CD8-positive, alpha-beta memory T cell (primary cell): ENCODE results near the gene ZNF319. TPM values are rescaled to one million over a fixed set of nuclear protein-coding genes. Genes with fewer than 3 reads are reported as not detected.

Experiments
- CTCF ChIA-PET: fragments of 350-600 bp; sonication (Branson Sonifier 250); formaldehyde crosslinking; loops from one replicate; lab custom pipeline; 2021; ENCODE audit warnings: antibody characterized with exemption; lab: Charles Lee
- POLR2A ChIA-PET: fragments of 350-600 bp; sonication (Branson Sonifier 250); formaldehyde crosslinking; loops from one replicate; lab custom pipeline; 2021; ENCODE audit warnings: antibody characterized with exemption; lab: Charles Lee
- DNase-seq, 5 donors: peaks; one replicate each; pipeline versions ENCODE4 v3.0.0 to v3.0.0-alpha.2; 2020 to 2022; ENCODE audit warnings: mixed read lengths in 1 of 5
- H3K27ac ChIP-seq: one replicate; pipeline ENCODE4 v1.7.0; 2013; ENCODE audit warnings: low read depth, mild to moderate bottlenecking, low read length, moderate library complexity
- H3K27me3 ChIP-seq: 2 replicates; pipeline ENCODE4 v1.7.0; 2013; ENCODE audit warnings: low read length, mild to moderate bottlenecking; ENCODE audit not compliant: insufficient read depth, poor library complexity, severe bottlenecking
- H3K36me3 ChIP-seq: 2 replicates; pipeline ENCODE4 v1.7.0; 2013; ENCODE audit warnings: mild to moderate bottlenecking, low read length, moderate library complexity; ENCODE audit not compliant: insufficient read depth
- H3K4me1 ChIP-seq: 2 replicates; pipeline ENCODE4 v1.7.0; 2013; ENCODE audit warnings: mild to moderate bottlenecking, low read length, moderate library complexity; ENCODE audit not compliant: insufficient read depth
- H3K4me3 ChIP-seq: 2 replicates; pipeline ENCODE4 v1.7.0; 2013; ENCODE audit warnings: mild to moderate bottlenecking, low read length
- H3K9me3 ChIP-seq: 2 replicates; pipeline ENCODE4 v1.7.0; 2013; ENCODE audit warnings: mild to moderate bottlenecking, low read length
- H3K27ac Mint-ChIP-seq, 8 donors: one replicate each; pipeline ENCODE4 v1.8.0; 2020 to 2021; ENCODE audit warnings: mixed read lengths in 8 of 8, mild to moderate bottlenecking in 6 of 8, inconsistent platforms in 3 of 8, moderate library complexity in 3 of 8
- H3K27me3 Mint-ChIP-seq, 2 donors: one replicate each; pipeline ENCODE4 v1.8.0; 2020 to 2021; ENCODE audit warnings: mixed read lengths in 2 of 2, mild to moderate bottlenecking in 1 of 2, moderate library complexity in 1 of 2
- H3K36me3 Mint-ChIP-seq, 3 donors: one replicate each; pipeline ENCODE4 v1.8.0; 2020 to 2021; ENCODE audit warnings: mixed read lengths in 3 of 3, inconsistent platforms in 1 of 3, mild to moderate bottlenecking in 1 of 3
- H3K4me1 Mint-ChIP-seq, 3 donors: one replicate each; pipeline ENCODE4 v1.8.0; 2020 to 2021; ENCODE audit warnings: mixed read lengths in 3 of 3, inconsistent platforms in 1 of 3, mild to moderate bottlenecking in 1 of 3
- H3K4me3 Mint-ChIP-seq, 7 donors: one replicate each; pipeline ENCODE4 v1.8.0; 2020 to 2021; ENCODE audit warnings: mixed read lengths in 7 of 7, mild to moderate bottlenecking in 6 of 7, moderate library complexity in 4 of 7, inconsistent platforms in 2 of 7
- H3K9me3 Mint-ChIP-seq, 5 donors: one replicate each; pipeline ENCODE4 v1.8.0; 2020 to 2022; ENCODE audit warnings: mixed read lengths in 5 of 5, mild to moderate bottlenecking in 3 of 5, moderate library complexity in 2 of 5, inconsistent platforms in 1 of 5
- polyA plus RNA-seq: library from polyadenylated mRNA; unstranded; fragments of 300-500 nt; fragmentation: Illumina TruSeq; gene quantifications from one replicate; pipeline ENCODE4 v1.2.3, GENCODE V29; 2021
- total RNA-seq, 2 experiments: library from RNA; stranded (reverse); gene quantifications; one replicate each; pipeline ENCODE4 v1.2.3, GENCODE V29; 2021

Gene ZNF319
- total and polyA plus RNA-seq, 3 experiments from 2014 or later = 11.9 to 18.5 (median 12.8) TPM

DNA sequence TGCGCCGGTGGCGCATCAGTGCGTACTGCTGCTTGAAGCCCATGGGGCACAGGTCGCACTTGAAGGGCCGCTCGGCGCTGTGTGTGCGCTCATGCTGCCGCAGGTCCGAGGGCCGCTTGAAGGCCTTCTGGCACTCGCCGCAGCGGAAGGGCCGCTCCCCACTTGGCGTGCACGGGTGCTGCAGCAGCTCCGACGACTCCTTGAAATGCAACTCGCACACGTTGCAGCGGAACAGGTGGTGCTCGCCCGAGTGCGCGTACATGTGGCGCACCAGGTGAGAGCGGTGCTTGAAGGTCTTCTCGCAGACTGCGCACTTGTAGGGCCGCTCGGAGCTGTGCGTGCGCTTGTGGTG, 3.3 kb downstream of the ZNF319 start:
- DNase-seq = peak in 1 of 5 donors; percentile 42
- Mint-ChIP-seq H3K36me3 (peaks cover 0 to 57% (median 0%) of the 10 kb centered on the region in 3 donors), H3K27ac (peak overlapping the region in 5 of 8 donors; percentile 29 to 95 (median 60)), H3K4me1 (peaks cover 52 to 78% (median 56%) of the 10 kb centered on the region in 3 donors), H3K9me3 (no peaks in the 10 kb centered on the region), H3K4me3 (peak overlapping the region; percentile 49 to 91 (median 62)), H3K27me3 (no peaks in the 10 kb centered on the region)
- Histone ChIP-seq H3K27me3 (no peaks in the 10 kb centered on the region), H3K4me3 (no peak overlapping the region), H3K36me3 (peaks cover 10% of the 10 kb centered on the region), H3K4me1 (peaks cover 65% of the 10 kb centered on the region), H3K27ac (no peak overlapping the region), H3K9me3 (no peaks in the 10 kb centered on the region)
- CTCF ChIA-PET = interaction anchor here (0.6 kb wide), 1 partner anchor 388 kb away, joined by 4 read pairs; no protein-coding TSS in a partner anchor
- POLR2A ChIA-PET = interaction anchor here (2.6 kb wide), 1 partner anchor 13 kb away, joined by 9 read pairs; no protein-coding TSS in a partner anchor

DNA sequence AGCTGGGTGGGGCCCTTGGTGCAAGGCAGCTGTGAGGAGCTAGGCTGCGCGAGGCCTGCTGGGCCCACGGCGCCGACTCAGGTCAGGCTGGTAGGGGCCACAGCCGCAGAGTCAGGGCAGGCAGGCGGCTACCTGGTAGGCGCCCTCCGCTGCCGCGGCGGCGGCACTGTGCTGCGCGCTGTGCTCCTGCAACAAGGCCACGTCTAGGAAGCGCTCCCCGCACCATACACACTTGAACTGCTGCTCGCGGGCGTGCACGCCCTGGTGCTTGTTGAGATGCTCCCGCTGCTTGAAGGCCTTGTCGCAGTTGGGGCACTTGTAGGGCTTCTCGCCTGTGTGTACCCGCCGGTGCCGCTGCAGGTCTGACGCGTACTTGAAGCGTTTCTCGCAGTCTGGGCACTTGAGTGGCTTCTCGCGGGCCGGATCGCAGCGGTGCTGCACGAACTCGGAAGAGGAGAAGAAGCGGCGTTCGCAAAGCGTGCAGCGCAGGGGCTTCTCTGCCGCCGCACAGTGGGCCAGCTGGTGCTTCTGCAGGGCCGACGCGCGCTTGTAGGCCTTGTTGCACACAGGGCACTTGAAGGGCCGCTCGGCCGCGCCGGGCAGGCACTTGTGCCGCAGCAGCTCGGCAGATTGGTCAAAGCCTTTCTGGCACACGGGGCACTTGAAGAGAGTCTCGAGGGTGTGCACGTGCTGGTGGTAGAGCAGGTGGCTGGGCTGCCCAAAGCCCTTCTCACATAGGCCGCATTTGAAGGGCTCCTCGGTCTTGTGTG, 3.9 kb downstream of the ZNF319 start:
- H3K4me1 Mint-ChIP-seq = peaks cover 47 to 72% (median 50%) of the 10 kb centered on the region in 3 donors
- H3K27ac ChIP-seq = no peak overlapping the region

DNA sequence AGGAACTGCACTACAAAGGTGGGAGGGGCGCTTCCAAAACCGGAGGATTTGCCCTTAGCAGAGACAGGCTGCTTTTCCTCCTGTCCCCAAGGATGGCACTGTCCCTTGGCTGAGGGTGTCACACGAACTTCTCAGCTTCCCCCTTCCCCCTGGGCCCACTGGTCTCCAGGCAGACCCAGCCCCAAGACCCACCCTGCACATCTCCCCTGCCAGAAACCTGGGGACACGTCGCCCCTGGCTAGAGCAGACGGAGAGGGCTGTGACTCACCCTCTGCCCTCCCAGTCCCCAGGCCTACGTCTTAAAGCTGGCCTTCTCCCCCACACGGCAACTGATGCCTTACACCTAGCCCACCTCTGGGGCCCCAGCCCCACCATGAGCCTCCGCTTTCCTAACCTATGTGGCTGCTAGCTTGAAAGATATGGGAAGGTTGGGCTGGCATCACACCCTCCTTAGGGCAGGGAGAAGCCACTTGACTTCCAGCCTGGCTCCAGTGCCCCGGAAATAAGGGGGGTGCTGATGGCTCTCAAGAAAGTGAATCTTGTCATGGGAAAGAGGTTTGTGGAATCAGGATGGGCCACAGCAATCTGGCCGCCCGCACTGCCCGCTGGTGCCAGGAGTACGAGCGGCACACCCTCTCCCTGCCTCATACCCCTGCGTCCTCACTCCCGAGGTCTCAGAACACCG, 4.6 kb downstream of the ZNF319 start:
- DNase-seq = peak in 1 of 5 donors; percentile 45
- peaks cover 60% of the 10 kb centered on the region for H3K4me1 ChIP-seq
- H3K27ac Mint-ChIP-seq = peak overlapping the region in 7 of 8 donors; percentile 59 to 93 (median 80)
- H3K4me1 Mint-ChIP-seq = peaks cover 43 to 65% (median 47%) of the 10 kb centered on the region in 3 donors
- POLR2A ChIA-PET = no interaction called here
- H3K27ac ChIP-seq = no peak overlapping the region
- CTCF ChIA-PET = no interaction called here
- H3K27me3 ChIP-seq = no peaks in the 10 kb centered on the region
- H3K9me3 Mint-ChIP-seq = no peaks in the 10 kb centered on the region
- peaks cover 0 to 49% (median 0%) of the 10 kb centered on the region in 3 donors for H3K36me3 Mint-ChIP-seq
- no peaks in the 10 kb centered on the region for H3K9me3 ChIP-seq
- no peak overlapping the region for H3K4me3 ChIP-seq
- H3K27me3 Mint-ChIP-seq = no peaks in the 10 kb centered on the region
- H3K36me3 ChIP-seq = peaks cover 10% of the 10 kb centered on the region
- peak overlapping the region in 1 of 7 donors; percentile 28 for H3K4me3 Mint-ChIP-seq

More for the DNA sequence above, 3.9 kb downstream of the ZNF319 start:
- H3K36me3 ChIP-seq = peaks cover 10% of the 10 kb centered on the region
- Mint-ChIP-seq H3K9me3 (no peaks in the 10 kb centered on the region), H3K36me3 (peaks cover 0 to 52% (median 0%) of the 10 kb centered on the region in 3 donors), H3K4me3 (peak overlapping the region in 2 of 7 donors; percentile 46 to 51), H3K27me3 (no peaks in the 10 kb centered on the region), H3K27ac (peak overlapping the region in 4 of 8 donors; percentile 29 to 93 (median 62))
- ChIA-PET CTCF (no interaction called here), POLR2A (no interaction called here)
- peak in 1 of 5 donors; percentile 46 for DNase-seq
- peaks cover 60% of the 10 kb centered on the region for H3K4me1 ChIP-seq
- H3K9me3 ChIP-seq = no peaks in the 10 kb centered on the region
- no peaks in the 10 kb centered on the region for H3K27me3 ChIP-seq
- no peak overlapping the region for H3K4me3 ChIP-seq

DNA sequence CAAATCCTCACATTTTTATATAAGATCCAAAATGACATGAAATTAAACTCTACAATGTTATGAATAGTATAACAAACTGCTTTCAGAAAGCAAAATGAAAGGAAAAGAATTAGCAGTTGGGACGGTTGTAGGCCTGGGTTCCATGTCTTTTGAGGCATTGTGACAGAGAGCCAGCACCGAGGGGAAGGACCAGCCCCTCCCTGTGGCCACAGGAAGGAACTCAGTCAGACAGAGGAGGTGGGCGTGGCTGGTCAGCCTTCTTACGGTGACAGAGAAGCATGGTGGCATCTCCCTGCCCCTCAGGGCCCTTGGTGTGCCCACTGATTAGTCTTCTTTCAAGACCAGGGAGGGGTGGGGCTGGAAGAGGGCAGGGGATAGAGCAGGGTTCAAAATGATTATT, 5.7 kb downstream of the ZNF319 start:
- Mint-ChIP-seq H3K36me3 (peaks cover 0 to 49% (median 0%) of the 10 kb centered on the region in 3 donors), H3K27ac (peak overlapping the region; percentile 37 to 95 (median 86))

DNA sequence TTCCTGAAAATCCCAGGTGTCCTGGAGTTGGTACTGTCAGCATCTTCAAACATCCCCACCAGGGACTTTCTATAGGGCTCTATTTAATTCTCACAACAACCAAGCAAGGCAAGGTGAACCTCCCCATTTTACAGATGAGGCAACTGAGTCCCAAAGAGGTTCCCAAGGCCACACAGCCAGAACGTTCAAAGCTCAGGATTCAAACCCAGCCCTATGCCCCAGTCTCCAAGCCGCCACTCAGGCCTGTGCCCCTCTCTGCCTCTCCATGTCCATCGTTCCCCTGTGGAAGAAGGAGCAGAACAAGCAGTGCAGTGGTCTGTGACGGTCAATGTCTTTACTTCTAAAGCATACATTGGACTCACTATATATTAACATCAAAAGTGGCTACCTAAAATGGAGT, 6.1 kb downstream of the ZNF319 start:
- no peaks in the 10 kb centered on the region for H3K27me3 ChIP-seq
- ChIA-PET POLR2A (no interaction called here), CTCF (interaction anchor here (0.7 kb wide), 1 partner anchor 96 kb away, joined by 3 read pairs; no protein-coding TSS in a partner anchor)
- no peaks in the 10 kb centered on the region for H3K27me3 Mint-ChIP-seq
- no peak overlapping the region for H3K27ac ChIP-seq
- H3K4me1 Mint-ChIP-seq = peaks cover 42 to 60% (median 44%) of the 10 kb centered on the region in 3 donors
- peaks cover 0 to 49% (median 0%) of the 10 kb centered on the region in 3 donors for H3K36me3 Mint-ChIP-seq
- DNase-seq = no peak
- peaks cover 10% of the 10 kb centered on the region for H3K36me3 ChIP-seq
- H3K9me3 Mint-ChIP-seq = no peaks in the 10 kb centered on the region
- peak overlapping the region; percentile 57 to 93 (median 86) for H3K27ac Mint-ChIP-seq
- H3K4me1 ChIP-seq = peaks cover 58% of the 10 kb centered on the region
- H3K4me3 ChIP-seq = no peak overlapping the region
- H3K9me3 ChIP-seq = no peaks in the 10 kb centered on the region
- H3K4me3 Mint-ChIP-seq = peak overlapping the region in 5 of 7 donors; percentile 15 to 82 (median 70)

More for the DNA sequence above, 5.7 kb downstream of the ZNF319 start:
- H3K4me3 ChIP-seq = no peak overlapping the region
- H3K36me3 ChIP-seq = peaks cover 10% of the 10 kb centered on the region
- H3K4me1 Mint-ChIP-seq = peaks cover 43 to 65% (median 47%) of the 10 kb centered on the region in 3 donors
- H3K9me3 Mint-ChIP-seq = no peaks in the 10 kb centered on the region
- ChIA-PET POLR2A (no interaction called here), CTCF (no interaction called here)
- no peak overlapping the region for H3K27ac ChIP-seq
- peaks cover 60% of the 10 kb centered on the region for H3K4me1 ChIP-seq
- H3K9me3 ChIP-seq = no peaks in the 10 kb centered on the region
- no peaks in the 10 kb centered on the region for H3K27me3 Mint-ChIP-seq
- H3K27me3 ChIP-seq = no peaks in the 10 kb centered on the region
- peak overlapping the region in 5 of 7 donors; percentile 15 to 82 (median 70) for H3K4me3 Mint-ChIP-seq
- DNase-seq = peak in 4 of 5 donors; percentile 24 to 75 (median 46)

GRCh38 chr16:57993897-57994296, 6.6 kb downstream of the ZNF319 start:
- H3K36me3 ChIP-seq = peaks cover 10% of the 10 kb centered on the region
- H3K27ac Mint-ChIP-seq = peak overlapping the region in 6 of 8 donors; percentile 3 to 91 (median 86)
- CTCF ChIA-PET = interaction anchor here (0.7 to 0.8 kb wide), 2 partner anchors 95 to 96 kb away, joined by 3 read pairs; no protein-coding TSS in a partner anchor
- no peaks in the 10 kb centered on the region for H3K9me3 ChIP-seq
- DNase-seq = no peak
- no peaks in the 10 kb centered on the region for H3K9me3 Mint-ChIP-seq
- H3K4me3 Mint-ChIP-seq = no peak overlapping the region
- H3K36me3 Mint-ChIP-seq = peaks cover 0 to 49% (median 0%) of the 10 kb centered on the region in 3 donors
- H3K27ac ChIP-seq = no peak overlapping the region
- peaks cover 37 to 56% (median 40%) of the 10 kb centered on the region in 3 donors for H3K4me1 Mint-ChIP-seq
- H3K27me3 Mint-ChIP-seq = no peaks in the 10 kb centered on the region
- POLR2A ChIA-PET = interaction anchor here (0.8 kb wide), 1 partner anchor 11 kb away, joined by 3 read pairs; no protein-coding TSS in a partner anchor
- H3K27me3 ChIP-seq = no peaks in the 10 kb centered on the region
- H3K4me1 ChIP-seq = peaks cover 53% of the 10 kb centered on the region
- no peak overlapping the region for H3K4me3 ChIP-seq

DNA sequence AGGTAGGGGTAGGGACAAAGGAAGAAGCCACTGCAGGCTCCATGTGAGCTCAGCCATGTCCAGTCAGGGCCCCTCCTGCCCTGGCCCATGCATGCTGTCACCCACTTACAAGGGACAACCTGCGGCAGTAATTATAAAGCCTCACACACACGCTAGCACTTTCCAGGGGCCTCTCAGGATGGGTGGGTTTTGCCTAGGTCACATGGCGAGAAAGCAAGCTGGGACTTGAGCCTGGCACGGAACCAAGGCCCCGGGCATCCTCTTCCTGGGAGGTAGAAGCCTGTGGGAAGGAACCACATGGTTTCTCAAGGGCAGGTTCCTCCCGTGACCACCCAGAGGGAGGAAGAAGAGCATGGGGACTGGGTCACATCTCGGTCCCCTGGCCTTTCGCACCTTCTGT, 7.0 kb downstream of the ZNF319 start:
- no peak for DNase-seq
- no peak overlapping the region for H3K27ac ChIP-seq
- peaks cover 48% of the 10 kb centered on the region for H3K4me1 ChIP-seq
- ChIA-PET POLR2A (interaction anchor here (0.8 kb wide), 1 partner anchor 10 kb away, joined by 3 read pairs; no protein-coding TSS in a partner anchor), CTCF (interaction anchor here (0.7 to 0.8 kb wide), 2 partner anchors 94 to 96 kb away, joined by 3 read pairs; no protein-coding TSS in a partner anchor)
- H3K9me3 Mint-ChIP-seq = no peaks in the 10 kb centered on the region
- no peaks in the 10 kb centered on the region for H3K27me3 Mint-ChIP-seq
- H3K4me1 Mint-ChIP-seq = peaks cover 33 to 51% (median 35%) of the 10 kb centered on the region in 3 donors
- no peak overlapping the region for H3K4me3 ChIP-seq
- peaks cover 10% of the 10 kb centered on the region for H3K36me3 ChIP-seq
- H3K27me3 ChIP-seq = no peaks in the 10 kb centered on the region
- no peaks in the 10 kb centered on the region for H3K9me3 ChIP-seq
- peak overlapping the region in 4 of 8 donors; percentile 5 to 61 (median 23) for H3K27ac Mint-ChIP-seq
- no peak overlapping the region for H3K4me3 Mint-ChIP-seq
- H3K36me3 Mint-ChIP-seq = peaks cover 0 to 47% (median 0%) of the 10 kb centered on the region in 3 donors
